Activated T-helper 2 cell treated with anti-CD3 and anti-CD28 coated beads, Interferon-gamma antibody, Interleukin-2, Interleukin-4, amounts not matched to agents 10 μg/mL and 5 μg/mL and 100 μg/mL, durations not matched to agents 14 hours and 24 hours and 36 hours (primary cell): ENCODE measurements around the gene NAIF1. TPM values are rescaled to one million over a fixed set of nuclear protein-coding genes. Genes with fewer than 3 reads are reported as not detected.
A peak's percentile ranks its signal among the peaks of the same experiment; 100 is the strongest.

Experiments used
- DNase-seq: peaks from one replicate; pipeline ENCODE4 v3.0.0; 2021; ENCODE audit warnings: low spot score
- H3K27ac Mint-ChIP-seq: one replicate; pipeline ENCODE4 v1.8.0; 2021; ENCODE audit warnings: mixed read lengths
- H3K27me3 Mint-ChIP-seq: one replicate; pipeline ENCODE4 v1.8.0; 2021; ENCODE audit warnings: low read depth, mixed read lengths
- H3K36me3 Mint-ChIP-seq: one replicate; pipeline ENCODE4 v1.8.0; 2021; ENCODE audit warnings: low read depth, mixed read lengths
- H3K4me1 Mint-ChIP-seq: one replicate; pipeline ENCODE4 v1.8.0; 2021; ENCODE audit warnings: low read depth, mixed read lengths
- H3K4me3 Mint-ChIP-seq: one replicate; pipeline ENCODE4 v1.8.0; 2021; ENCODE audit warnings: low read depth, mild to moderate bottlenecking, moderate library complexity, mixed read lengths
- H3K9me3 Mint-ChIP-seq: one replicate; pipeline ENCODE4 v1.8.0; 2021; ENCODE audit warnings: mixed read lengths
- intact Hi-C: fragments of 100-400 bp; cut with micrococcal nuclease; formaldehyde crosslinking; loops from one replicate; pipeline ENCODE4 v1.15.1; 2023
- total RNA-seq: library from RNA; stranded (reverse); gene quantifications from 2 replicates; pipeline ENCODE4 v1.2.3, GENCODE V29; 2022

Gene NAIF1
- total RNA-seq, 1 donor from 2014 or later, result 10.5 TPM

DNA sequence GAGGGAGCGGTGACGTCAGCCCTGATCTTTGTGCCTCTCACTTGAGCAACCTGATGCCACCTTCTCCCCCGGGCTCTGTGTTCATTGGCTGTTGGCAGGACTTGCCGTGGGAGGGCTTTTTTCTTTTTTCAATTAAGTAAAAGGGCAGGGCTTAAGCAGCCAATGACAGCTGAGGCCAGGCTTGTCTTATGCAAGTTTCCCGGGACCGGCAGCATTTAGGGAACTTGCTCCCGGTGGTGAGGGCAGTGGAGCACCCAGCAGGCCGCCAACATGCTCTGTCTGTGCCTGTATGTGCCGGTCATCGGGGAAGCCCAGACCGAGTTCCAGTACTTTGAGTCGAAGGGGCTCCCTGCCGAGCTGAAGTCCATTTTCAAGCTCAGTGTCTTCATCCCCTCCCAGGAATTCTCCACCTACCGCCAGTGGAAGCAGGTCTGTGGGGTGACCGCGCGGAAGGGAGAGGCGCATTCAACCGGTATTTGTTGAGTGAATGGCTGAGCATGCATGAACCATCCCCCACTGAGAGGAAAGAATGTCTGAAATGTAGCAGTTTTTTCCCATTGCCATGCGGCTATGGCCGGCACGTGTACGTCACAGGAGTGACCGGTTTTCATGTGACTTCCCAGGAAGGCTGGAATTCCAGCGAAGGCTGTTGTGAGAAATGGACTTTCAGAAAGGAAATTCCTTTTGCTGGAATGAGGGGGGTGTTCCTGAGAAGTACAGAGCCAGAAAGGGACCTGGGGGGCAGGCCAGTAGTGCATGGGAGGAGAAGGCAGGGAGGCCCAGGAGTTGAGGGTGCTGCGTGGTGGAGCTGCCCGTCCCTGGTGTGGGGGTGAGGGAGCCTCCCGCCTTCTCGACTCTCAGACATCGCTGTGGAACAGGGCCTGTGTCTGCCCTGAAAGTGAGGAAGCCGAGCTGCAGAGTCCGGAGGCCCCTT is 31.4 kb upstream of the NAIF1 start:
- peaks cover 33% of the 10 kb centered on the region for H3K36me3 Mint-ChIP-seq
- H3K4me3 Mint-ChIP-seq, result peak overlapping the region; percentile 5
- DNase-seq, result no peak
- H3K4me1 Mint-ChIP-seq, result peaks cover 56% of the 10 kb centered on the region
- peak overlapping the region; percentile 49 for H3K27ac Mint-ChIP-seq
- no peaks in the 10 kb centered on the region for H3K9me3 Mint-ChIP-seq
- intact Hi-C loops, result loop anchor here (1.0 kb wide), 1 partner anchor 72 kb away; no protein-coding TSS in a partner anchor
- H3K27me3 Mint-ChIP-seq, result no peaks in the 10 kb centered on the region

GRCh38 chr9:128097543-128098296 is 30.6 kb upstream of the NAIF1 start:
- peaks cover 31% of the 10 kb centered on the region for H3K36me3 Mint-ChIP-seq
- H3K27me3 Mint-ChIP-seq, result no peaks in the 10 kb centered on the region
- H3K27ac Mint-ChIP-seq, result peak overlapping the region; percentile 49
- H3K4me3 Mint-ChIP-seq, result no peak overlapping the region
- intact Hi-C loops, result loop anchor here (1.0 kb wide), 1 partner anchor 71 kb away; no protein-coding TSS in a partner anchor
- peaks cover 57% of the 10 kb centered on the region for H3K4me1 Mint-ChIP-seq
- no peak for DNase-seq
- H3K9me3 Mint-ChIP-seq, result no peaks in the 10 kb centered on the region

DNA sequence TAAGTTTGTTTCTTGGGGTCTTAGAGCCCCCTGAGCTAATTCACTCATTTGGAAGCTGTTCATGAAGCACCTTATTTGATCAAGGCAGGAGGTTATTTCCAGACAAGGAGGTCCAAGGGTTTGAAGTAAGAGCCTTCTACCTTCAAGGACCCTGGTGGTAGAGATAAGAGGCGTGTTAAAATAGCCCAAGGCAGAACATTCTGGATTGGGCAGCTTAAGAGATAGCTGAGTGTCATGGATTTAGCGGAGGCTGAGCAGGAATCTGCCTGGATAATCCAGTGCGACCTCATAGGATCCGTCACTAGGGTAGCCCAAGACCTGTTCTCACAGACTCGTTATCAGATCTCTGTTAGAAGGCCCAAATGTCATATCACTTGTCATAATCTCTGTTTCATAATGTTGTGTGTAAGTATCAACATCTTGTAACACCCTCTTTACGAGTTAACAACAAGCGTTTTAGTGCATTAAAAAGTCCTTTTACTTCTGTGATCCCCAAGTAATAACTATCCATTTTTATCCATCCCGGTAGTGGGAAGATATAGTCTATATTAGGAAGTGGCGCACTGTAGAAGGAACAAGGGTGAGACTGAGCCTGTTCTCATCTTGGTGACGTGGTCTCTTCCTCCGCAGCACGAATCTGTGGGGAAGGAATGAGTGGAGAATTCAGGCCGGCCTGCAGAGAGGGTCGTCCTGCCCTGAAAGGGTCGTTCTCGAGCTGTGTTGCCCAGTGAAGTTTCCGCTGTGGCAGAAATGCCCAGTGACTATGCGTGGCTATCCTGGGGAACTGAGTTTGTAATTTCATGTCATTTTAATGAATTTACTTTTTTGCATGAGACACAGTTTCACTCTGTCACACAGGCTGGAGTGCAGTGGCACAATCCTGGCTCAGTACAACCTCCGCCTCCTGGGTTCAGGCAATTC is 29.8 kb upstream of the NAIF1 start:
- Mint-ChIP-seq H3K27ac (peak overlapping the region; percentile 39), H3K4me3 (no peak overlapping the region), H3K9me3 (no peaks in the 10 kb centered on the region), H3K27me3 (no peaks in the 10 kb centered on the region), H3K36me3 (peaks cover 23% of the 10 kb centered on the region), H3K4me1 (peaks cover 63% of the 10 kb centered on the region)
- no peak for DNase-seq
- intact Hi-C loops, result no loop called here

- H3K4me3 Mint-ChIP-seq, result peak overlapping the region; percentile 54
- peak overlapping the region; percentile 98 for H3K27ac Mint-ChIP-seq
- no peak for DNase-seq
- H3K36me3 Mint-ChIP-seq, result peaks cover 14% of the 10 kb centered on the region
- H3K9me3 Mint-ChIP-seq, result no peaks in the 10 kb centered on the region
- intact Hi-C loops, result loop anchor here (1.0 kb wide), 1 partner anchor 28 kb away; the partner anchor contains the start of gene NAIF1
- no peaks in the 10 kb centered on the region for H3K27me3 Mint-ChIP-seq
- peaks cover 69% of the 10 kb centered on the region for H3K4me1 Mint-ChIP-seq
These were observed 27.9 kb upstream of the NAIF1 start for GRCh38 chr9:128094950-128095544.

GRCh38 chr9:128094166-128094949 is 27.2 kb upstream of the NAIF1 start:
- Mint-ChIP-seq H3K4me1 (peaks cover 65% of the 10 kb centered on the region), H3K27ac (peak overlapping the region; percentile 98), H3K36me3 (peaks cover 14% of the 10 kb centered on the region), H3K27me3 (no peaks in the 10 kb centered on the region), H3K4me3 (peak overlapping the region; percentile 60), H3K9me3 (no peaks in the 10 kb centered on the region)
- intact Hi-C loops, result loop anchor here (1.0 kb wide), 1 partner anchor 27 kb away; the partner anchor contains the start of gene NAIF1
- peak; percentile 77 for DNase-seq

GRCh38 chr9:128093011-128093410 is 25.9 kb upstream of the NAIF1 start:
- no peaks in the 10 kb centered on the region for H3K27me3 Mint-ChIP-seq
- DNase-seq, result no peak
- H3K36me3 Mint-ChIP-seq, result peaks cover 14% of the 10 kb centered on the region
- H3K9me3 Mint-ChIP-seq, result no peaks in the 10 kb centered on the region
- intact Hi-C loops, result no loop called here
- peaks cover 59% of the 10 kb centered on the region for H3K4me1 Mint-ChIP-seq
- H3K4me3 Mint-ChIP-seq, result no peak overlapping the region
- peak overlapping the region; percentile 98 for H3K27ac Mint-ChIP-seq

GRCh38 chr9:128092199-128092977 is 25.3 kb upstream of the NAIF1 start:
- Mint-ChIP-seq H3K4me3 (no peak overlapping the region), H3K27me3 (no peaks in the 10 kb centered on the region), H3K4me1 (peaks cover 61% of the 10 kb centered on the region), H3K27ac (peak overlapping the region; percentile 98), H3K36me3 (peaks cover 14% of the 10 kb centered on the region), H3K9me3 (no peaks in the 10 kb centered on the region)
- DNase-seq, result no peak
- intact Hi-C loops, result no loop called here

- peaks cover 54% of the 10 kb centered on the region for H3K4me1 Mint-ChIP-seq
- no peak for DNase-seq
- peaks cover 14% of the 10 kb centered on the region for H3K36me3 Mint-ChIP-seq
- no peaks in the 10 kb centered on the region for H3K27me3 Mint-ChIP-seq
- H3K27ac Mint-ChIP-seq, result peak overlapping the region; percentile 13
- H3K4me3 Mint-ChIP-seq, result no peak overlapping the region
- intact Hi-C loops, result no loop called here
- no peaks in the 10 kb centered on the region for H3K9me3 Mint-ChIP-seq
These were observed 24.5 kb upstream of the NAIF1 start for GRCh38 chr9:128091571-128091970.

DNA sequence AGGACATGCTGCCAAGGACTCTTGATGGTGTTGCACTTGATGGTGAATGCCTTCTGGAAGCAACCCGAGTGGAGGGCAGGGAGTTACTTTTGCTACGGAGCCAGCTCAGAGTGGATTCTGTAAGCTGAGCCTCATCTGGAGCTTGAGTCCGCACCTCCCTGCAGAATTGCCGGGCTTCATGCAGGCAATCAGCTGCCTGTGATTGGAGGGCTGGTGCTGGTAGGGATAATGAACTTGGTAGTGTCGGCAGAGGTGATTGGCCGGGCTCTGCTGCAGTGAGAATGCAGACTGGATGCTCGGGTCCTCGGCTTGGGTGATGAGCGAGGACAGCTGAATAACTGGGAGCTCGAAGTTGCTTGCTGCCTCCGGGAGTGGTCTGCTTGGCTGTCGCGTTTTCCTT is 24.0 kb upstream of the NAIF1 start:
- Mint-ChIP-seq H3K9me3 (no peaks in the 10 kb centered on the region), H3K27ac (no peak overlapping the region), H3K4me1 (peaks cover 52% of the 10 kb centered on the region), H3K4me3 (no peak overlapping the region), H3K36me3 (peaks cover 14% of the 10 kb centered on the region), H3K27me3 (no peaks in the 10 kb centered on the region)
- no peak for DNase-seq
- intact Hi-C loops, result no loop called here

GRCh38 chr9:128089299-128089698 is 22.2 kb upstream of the NAIF1 start:
- intact Hi-C loops, result no loop called here
- no peak for DNase-seq
- H3K9me3 Mint-ChIP-seq, result no peaks in the 10 kb centered on the region
- no peak overlapping the region for H3K4me3 Mint-ChIP-seq
- peaks cover 20% of the 10 kb centered on the region for H3K36me3 Mint-ChIP-seq
- H3K4me1 Mint-ChIP-seq, result peaks cover 42% of the 10 kb centered on the region
- H3K27me3 Mint-ChIP-seq, result no peaks in the 10 kb centered on the region
- no peak overlapping the region for H3K27ac Mint-ChIP-seq
